Measurements from ENCODE around the gene CACHD1. TPM values are rescaled to one million over a fixed set of nuclear protein-coding genes. Genes with fewer than 3 reads are reported as not detected.

Gene CACHD1
- total RNA-seq, 4 donors from 2014 or later: 2.2 to 3.6 (median 2.9) TPM

- DNase-seq (no peak), ATAC-seq (no peak)
- Histone ChIP-seq H3K36me3 (no peaks in the 10 kb centered on the region), H3K4me1 (no peaks in the 10 kb centered on the region), H3K27me3 (no peaks in the 10 kb centered on the region), H3K27ac (no peak overlapping the region), H3K4me3 (no peak overlapping the region), H3K9me3 (no peaks in the 10 kb centered on the region)
- intact Hi-C loops (cut with DNase I; ENCODE audit: low total_unique reads) (no loop called here), in situ Hi-C loops (cut with MboI; ENCODE audit: low sequenced_read_pairs in 4 of 4) (no loop called here)
- TF ChIP-seq POLR2A (IDR thresholded peaks at IDR 0.05) (no peak), CTCF (IDR thresholded peaks at IDR 0.05 in 4 of 5, conservative IDR thresholded peaks at IDR 0.05 in 1 of 5) (no peak)
Measured at GRCh38 chr1:64579767-64580166, 109.8 kb downstream of the CACHD1 start.

GRCh38 chr1:64581135-64581842 is 111.4 kb downstream of the CACHD1 start:
- ATAC-seq (no peak), DNase-seq (no peak)
- H3K4me3 ChIP-seq: no peak overlapping the region
- TF ChIP-seq CTCF (IDR thresholded peaks at IDR 0.05 in 4 of 5, conservative IDR thresholded peaks at IDR 0.05 in 1 of 5) (no peak), POLR2A (IDR thresholded peaks at IDR 0.05) (no peak)
- H3K4me1 ChIP-seq: no peaks in the 10 kb centered on the region
- H3K9me3 ChIP-seq: no peaks in the 10 kb centered on the region
- in situ Hi-C loops (cut with MboI; ENCODE audit: low sequenced_read_pairs in 4 of 4) (no loop called here), intact Hi-C loops (cut with DNase I; ENCODE audit: low total_unique reads) (no loop called here)
- no peaks in the 10 kb centered on the region for H3K36me3 ChIP-seq
- no peaks in the 10 kb centered on the region for H3K27me3 ChIP-seq
- H3K27ac ChIP-seq: no peak overlapping the region

GRCh38 chr1:64581843-64582185 is 111.9 kb downstream of the CACHD1 start:
- no peaks in the 10 kb centered on the region for H3K36me3 ChIP-seq
- no peaks in the 10 kb centered on the region for H3K4me1 ChIP-seq
- ATAC-seq (no peak), DNase-seq (no peak)
- no peaks in the 10 kb centered on the region for H3K9me3 ChIP-seq
- TF ChIP-seq POLR2A (IDR thresholded peaks at IDR 0.05) (no peak), CTCF (IDR thresholded peaks at IDR 0.05 in 4 of 5, conservative IDR thresholded peaks at IDR 0.05 in 1 of 5) (no peak)
- no peaks in the 10 kb centered on the region for H3K27me3 ChIP-seq
- intact Hi-C loops (cut with DNase I; ENCODE audit: low total_unique reads): no loop called here
- in situ Hi-C loops (cut with MboI; ENCODE audit: low sequenced_read_pairs in 4 of 4): no loop called here
- H3K4me3 ChIP-seq: no peak overlapping the region
- H3K27ac ChIP-seq: no peak overlapping the region

GRCh38 chr1:64584479-64584878 is 114.5 kb downstream of the CACHD1 start:
- TF ChIP-seq POLR2A (IDR thresholded peaks at IDR 0.05) (no peak), CTCF (IDR thresholded peaks at IDR 0.05 in 4 of 5, conservative IDR thresholded peaks at IDR 0.05 in 1 of 5) (no peak)
- no peak overlapping the region for H3K27ac ChIP-seq
- in situ Hi-C loops (cut with MboI; ENCODE audit: low sequenced_read_pairs in 4 of 4): no loop called here
- H3K9me3 ChIP-seq: no peaks in the 10 kb centered on the region
- H3K27me3 ChIP-seq: no peaks in the 10 kb centered on the region
- H3K4me3 ChIP-seq: no peak overlapping the region
- intact Hi-C loops (cut with DNase I; ENCODE audit: low total_unique reads): no loop called here
- DNase-seq (no peak), ATAC-seq (no peak)
- no peaks in the 10 kb centered on the region for H3K36me3 ChIP-seq
- H3K4me1 ChIP-seq: no peaks in the 10 kb centered on the region

GRCh38 chr1:64588876-64589275 is 118.9 kb downstream of the CACHD1 start:
- in situ Hi-C loops (cut with MboI; ENCODE audit: low sequenced_read_pairs in 4 of 4) (no loop called here), intact Hi-C loops (cut with DNase I; ENCODE audit: low total_unique reads) (no loop called here)
- no peak overlapping the region for H3K4me3 ChIP-seq
- H3K27me3 ChIP-seq: no peaks in the 10 kb centered on the region
- no peaks in the 10 kb centered on the region for H3K4me1 ChIP-seq
- no peak overlapping the region for H3K27ac ChIP-seq
- no peak for DNase-seq
- H3K36me3 ChIP-seq: no peaks in the 10 kb centered on the region
- ATAC-seq: no peak
- H3K9me3 ChIP-seq: no peaks in the 10 kb centered on the region
- no peak for TF ChIP-seq POLR2A (IDR thresholded peaks at IDR 0.05)
- no peak for TF ChIP-seq CTCF (IDR thresholded peaks at IDR 0.05 in 4 of 5, conservative IDR thresholded peaks at IDR 0.05 in 1 of 5)

Data from gastrocnemius medialis (tissue), 4 donors.